Inflammatory macrophage (primary cell): ENCODE data around the gene PMVK.
A peak's percentile ranks its signal among the peaks of the same experiment; 100 is the strongest.
"Not testable (repeated sequence)": the region's sequence is repeated elsewhere in the genome, so short reads cannot be mapped to it uniquely, and the experiment has no call there.

Source experiments
- DNase-seq, 2 donors: peaks; one replicate each; pipeline ENCODE4 v3.0.0-alpha.2; 2020 to 2022
- total RNA-seq, 18 experiments: gene quantifications; one replicate each; lab custom pipeline; 2026; ENCODE audit warnings: mixed read lengths in 6 of 18, inconsistent platforms in 2 of 18; lab: John Stamatoyannopoulos, UW

The PMVK gene
- total RNA-seq: 4.5 to 18.1 (median 12.0) reads per million in 18 experiments

- peak; percentile 93 to 96 for DNase-seq
These were observed at the start of gene PMVK for GRCh38 chr1:154936555-154937084. TSS of gene PMVK (minus strand) at chr1:154936719. CDS start at chr1:154936685, 34 bp downstream.

GRCh38 chr1:154983776-154984466, 47.4 kb upstream of the PMVK start:
- no peak for DNase-seq

GRCh38 chr1:154982897-154983648, 46.6 kb upstream of the PMVK start, which contains the start of gene FLAD1:
TSS of gene FLAD1 (plus strand) at chr1:154983344. CDS start at chr1:154983695, 351 bp downstream.
- DNase-seq: peak; percentile 99 to 100

GRCh38 chr1:154982341-154982740, 45.8 kb upstream of the PMVK start:
- no peak for DNase-seq

GRCh38 chr1:154978360-154978759, 41.8 kb upstream of the PMVK start:
- DNase-seq: no peak

- not testable (repeated sequence) for DNase-seq
These were observed 41.2 kb upstream of the PMVK start for GRCh38 chr1:154977762-154978161.

GRCh38 chr1:154975409-154976059, 39.0 kb upstream of the PMVK start:
- DNase-seq: peak; percentile 71 to 85

- DNase-seq: peak; percentile 97
These were observed 38.4 kb upstream of the PMVK start for GRCh38 chr1:154974808-154975408.

GRCh38 chr1:154974102-154974807, 37.7 kb upstream of the PMVK start, which contains the start of gene CKS1B:
TSS of gene CKS1B (plus strand) at chr1:154974681. CDS start at chr1:154974746, 65 bp downstream.
- peak; percentile 100 for DNase-seq

- DNase-seq: peak; percentile 95 to 96
These were observed 37.0 kb upstream of the PMVK start for GRCh38 chr1:154973344-154974101.

- no peak for DNase-seq
These were observed 36.2 kb upstream of the PMVK start for GRCh38 chr1:154972517-154973343.

- no peak for DNase-seq
These were observed 35.6 kb upstream of the PMVK start for GRCh38 chr1:154972213-154972516.

GRCh38 chr1:154971341-154971998, 35.0 kb upstream of the PMVK start:
- peak; percentile 29 to 32 for DNase-seq

GRCh38 chr1:154970631-154971340, 34.3 kb upstream of the PMVK start, which contains the start of gene SHC1:
TSS of gene SHC1 (minus strand) at chr1:154970747. CDS start at chr1:154970526, 221 bp downstream.
- DNase-seq: peak; percentile 32 to 45

GRCh38 chr1:154969860-154970452, 33.4 kb upstream of the PMVK start:
- no peak for DNase-seq

GRCh38 chr1:154969246-154969645, 32.7 kb upstream of the PMVK start:
- no peak for DNase-seq

GRCh38 chr1:154968731-154969130, 32.2 kb upstream of the PMVK start:
- no peak for DNase-seq

- DNase-seq: no peak
These were observed 30.9 kb upstream of the PMVK start for GRCh38 chr1:154967331-154967950.
